K562 (cell line): ENCODE data around the gene SOS1. TPM values are rescaled to one million over a fixed set of nuclear protein-coding genes. Genes with fewer than 3 reads are reported as not detected.

Experiments used
- ATF4 ChIP-seq: fragments of 450-650 bp; formaldehyde crosslinking; IDR thresholded peaks from 2 replicates; pipeline ENCODE4 v1.4.0; 2022; ENCODE audit warnings: mild to moderate bottlenecking, moderate library complexity
- EZH2 ChIP-seq: IDR thresholded peaks from 2 replicates; pipeline ENCODE4 v1.6.1; 2012; ENCODE audit warnings: low read depth, mild to moderate bottlenecking, inconsistent platforms, low read length, borderline replicate concordance
- KDM4B ChIP-seq, 2 experiments: fragments of 450-650 bp in 1 of 2; sonication (generic) in 1 of 2; IDR thresholded peaks; 2 replicates each; pipeline ENCODE4 v1.6.1; 2016 to 2017; ENCODE audit warnings: borderline replicate concordance in 2 of 2, antibody characterized with exemption in 1 of 2, low read depth in 1 of 2, mild to moderate bottlenecking in 1 of 2
- MIER1 ChIP-seq: fragments of 450-650 bp; IDR thresholded peaks from 2 replicates; pipeline ENCODE4 v1.6.1; 2016; ENCODE audit warnings: antibody characterized with exemption, mild to moderate bottlenecking, low read depth
- SOX6 ChIP-seq: fragments of 450-650 bp; IDR thresholded peaks from 2 replicates; pipeline ENCODE4 v1.6.1; 2014; ENCODE audit warnings: mild to moderate bottlenecking
- SRSF7 ChIP-seq: fragments of 200-400 bp; formaldehyde crosslinking; optimal IDR thresholded peaks from 2 replicates; pipeline ENCODE3; 2017; ENCODE audit warnings: mild to moderate bottlenecking, low read depth, low read length
- ZC3H4 ChIP-seq: sonication (generic); formaldehyde crosslinking; IDR thresholded peaks from 2 replicates; pipeline ENCODE4 v1.9.0; 2021; ENCODE audit warnings: missing genetic modification reagents, borderline replicate concordance
- ZNF407 ChIP-seq: fragments of 450-650 bp; IDR thresholded peaks from 2 replicates; pipeline ENCODE4 v1.6.1; 2016; ENCODE audit warnings: low read depth
- ZNF639 ChIP-seq, 2 experiments: fragments of 200-800 bp in 1 of 2; sonication (Bioruptor generic) in 1 of 2; sonication (generic) in 1 of 2; formaldehyde crosslinking in 1 of 2; IDR thresholded peaks in 1 of 2; conservative IDR thresholded peaks in 1 of 2; 2 replicates each; pipeline versions ENCODE4 v1.5.0 to v1.6.1; 2016 to 2020; ENCODE audit warnings: missing compliant biosample characterization in 1 of 2, missing genetic modification characterization in 1 of 2, missing genetic modification reagents in 1 of 2
- polyA plus RNA-seq, 8 experiments: library from polyadenylated mRNA; depleted of rRNA in 4 of 8; stranded (reverse) in 5 of 8; unstranded in 3 of 8; fragments of >200 nt; fragmentation: Nextera tagmentation in 2 of 8; fragmentation: Illumina TruSeq in 1 of 8; extraction: Ambion mirVana in 2 of 8; extraction: Trizol in 1 of 8; gene quantifications; 2 replicates each; pipeline versions ENCODE4 v1.2.1 to v1.2.3, GENCODE V29; 2011 to 2014; ENCODE audit warnings: inconsistent platforms in 1 of 8, missing spikeins in 1 of 8
- total RNA-seq, 7 experiments: library from RNA; depleted of rRNA in 6 of 7; stranded (reverse); fragments of >200 nt in 6 of 7; fragmentation: Illumina TruSeq in 2 of 7; extraction: Trizol in 2 of 7; gene quantifications; 2 replicates each; pipeline versions ENCODE4 v1.2.1 to v1.2.3, GENCODE V29; 2011 to 2021; ENCODE audit warnings: low replicate concordance in 1 of 7

SOS1 gene
- total and polyA plus RNA-seq, 9 of the 15 experiments (the other 6 are each of a cell fraction or from before 2014, with no cell fraction given): 2.5 to 27.1 (median 16.3) TPM

DNA sequence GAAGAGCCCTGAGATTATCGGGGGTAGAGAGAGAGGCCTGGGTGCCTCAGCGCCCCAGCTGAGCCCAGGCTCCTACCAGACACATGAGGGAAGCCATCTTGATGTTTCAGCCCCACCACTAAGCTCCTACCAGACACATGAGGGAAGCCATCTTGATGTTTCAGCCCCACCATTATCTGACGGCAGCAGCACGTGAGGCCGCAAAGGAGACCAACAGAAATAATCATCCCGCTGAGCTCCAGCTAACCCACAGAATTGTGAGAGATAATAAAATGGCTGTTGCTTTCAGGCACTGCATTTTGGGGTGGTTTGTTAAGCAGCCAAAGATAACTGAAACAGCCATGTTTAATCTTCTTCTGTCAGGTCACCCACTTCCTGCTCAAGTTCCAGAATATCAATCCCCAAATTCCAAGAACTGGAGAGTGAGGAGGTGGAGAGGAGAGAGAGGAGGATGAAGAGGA lies 29.3 kb upstream of the SOS1 start (continued):
- TF ChIP-seq ZNF407 (no peak), ZC3H4 (CRISPR knock-in tag) (no peak), KDM4B (IDR thresholded peaks at IDR 0.05; ENCODE audit: borderline replicate concordance in 2 of 2, low read depth in 1 of 2) (no peak), SOX6 (peak; percentile 52), ZNF639 (CRISPR knock-in tag; conservative IDR thresholded peaks at IDR 0.05 in 1 of 2, IDR thresholded peaks at IDR 0.05 in 1 of 2) (peak in 1 of 2 experiments; percentile 98; a peak in 2 of 4 replicates), MIER1 (no peak), ATF4 (CRISPR knock-in tag) (peak; percentile 93), EZH2 (no peak), SRSF7 (no peak)
